ENCODE results near the gene CDC42EP1.

DNA sequence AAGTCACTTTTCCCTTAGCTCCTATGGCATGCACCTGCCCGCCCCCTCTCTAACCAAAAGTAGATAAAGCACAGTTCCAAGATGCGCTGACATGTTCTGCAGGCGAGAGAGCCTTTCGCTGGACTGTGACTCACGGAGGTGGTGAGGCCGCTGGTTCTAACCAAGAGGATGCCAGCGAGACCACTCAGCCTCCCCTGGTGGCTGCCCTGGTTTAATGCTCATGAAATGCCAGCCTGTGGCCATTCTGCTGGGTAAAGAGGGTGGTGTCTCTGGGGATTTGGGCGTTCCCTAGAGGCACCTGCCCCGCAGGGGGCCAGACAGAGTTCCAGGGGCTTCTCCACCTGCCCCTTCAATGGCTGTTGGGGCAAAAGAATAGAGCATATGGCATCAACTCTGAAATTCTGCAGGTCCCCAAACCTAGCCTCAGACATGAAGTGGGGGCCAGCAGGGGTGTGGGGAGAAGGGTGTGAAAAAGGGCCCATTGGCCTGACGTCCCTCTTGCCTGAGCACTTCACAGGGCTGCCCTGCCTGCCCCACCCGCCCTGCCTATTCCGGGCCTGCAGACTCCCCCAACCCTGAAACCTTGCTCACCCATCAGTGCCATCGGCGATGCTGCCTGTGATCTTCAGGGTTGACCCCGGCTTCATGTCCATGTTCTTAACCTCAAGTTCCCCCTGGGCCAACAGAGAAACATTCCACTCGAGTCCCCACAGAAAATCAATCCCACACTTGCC lies 11.1 kb downstream of the CDC42EP1 start:
- no peak for TF ChIP-seq EZH2 (IDR thresholded peaks at IDR 0.05; ENCODE audit: insufficient read depth, poor library complexity, severe bottlenecking)
- TF ChIP-seq EZH2phosphoT487 (IDR thresholded peaks at IDR 0.05; ENCODE audit: insufficient read depth, low read depth), result no peak

All from GM23248 (cell line).